Jurkat, Clone E6-1 (cell line): ENCODE data around the gene EVI2B.
"Not testable (repeated sequence)": the region's sequence is repeated elsewhere in the genome, so short reads cannot be mapped to it uniquely, and the experiment has no call there.

Source experiments
- DNase-seq: peaks from one replicate; pipeline ENCODE4 v3.0.0-alpha.2; 2011; ENCODE audit warnings: low read depth, low spot score
- H3K4me3 ChIP-seq: 2 replicates; pipeline ENCODE4 v1.5.1; 2011; ENCODE audit warnings: mild to moderate bottlenecking, low read length, control low read depth, moderate library complexity

The EVI2B gene

GRCh38 chr17:31279401-31279800 is 34.5 kb downstream of the EVI2B start:
- DNase-seq = no peak
- H3K4me3 ChIP-seq = no peak overlapping the region

- H3K4me3 ChIP-seq = no peak overlapping the region
- DNase-seq = no peak
Measured at GRCh38 chr17:31275116-31275515, 38.7 kb downstream of the EVI2B start.

DNA sequence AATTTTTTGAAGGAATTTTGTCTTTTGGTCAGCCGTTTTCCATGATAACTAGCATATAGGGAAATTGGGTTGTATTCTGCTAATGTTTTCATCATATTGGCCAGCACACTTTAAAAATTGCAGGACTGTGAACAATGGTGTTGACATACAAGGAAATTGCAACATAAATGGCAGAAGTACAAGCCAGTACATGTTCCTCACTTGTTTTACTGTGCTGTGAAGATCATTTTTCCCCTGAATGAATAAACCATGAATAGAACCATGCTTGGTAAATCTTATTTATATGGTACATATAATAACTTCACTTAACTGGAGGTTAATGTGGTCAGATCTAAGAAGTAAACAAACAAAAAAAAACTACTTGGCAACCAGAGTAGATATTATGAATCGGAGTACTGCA is 39.6 kb downstream of the EVI2B start:
- no peak for DNase-seq
- no peak overlapping the region for H3K4me3 ChIP-seq

DNA sequence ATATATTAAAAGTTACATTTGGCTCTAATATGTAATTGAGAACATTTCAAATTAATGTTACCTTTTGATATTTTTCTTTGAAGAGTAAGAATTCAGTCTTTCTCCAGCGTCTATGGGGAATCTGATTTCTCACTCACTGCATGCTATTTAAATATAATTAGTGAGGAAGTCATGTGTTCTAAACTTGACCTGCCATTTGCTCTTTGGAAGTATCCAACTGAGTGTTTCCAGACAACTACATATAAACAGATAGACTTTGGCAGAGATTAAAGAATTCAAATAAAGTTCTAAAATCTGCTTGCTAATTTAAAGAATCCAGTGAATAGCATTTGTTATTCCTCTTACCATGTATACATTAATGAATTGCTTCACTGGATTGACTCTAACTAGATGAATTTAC is 40.3 kb downstream of the EVI2B start:
- no peak overlapping the region for H3K4me3 ChIP-seq
- DNase-seq = no peak

DNA sequence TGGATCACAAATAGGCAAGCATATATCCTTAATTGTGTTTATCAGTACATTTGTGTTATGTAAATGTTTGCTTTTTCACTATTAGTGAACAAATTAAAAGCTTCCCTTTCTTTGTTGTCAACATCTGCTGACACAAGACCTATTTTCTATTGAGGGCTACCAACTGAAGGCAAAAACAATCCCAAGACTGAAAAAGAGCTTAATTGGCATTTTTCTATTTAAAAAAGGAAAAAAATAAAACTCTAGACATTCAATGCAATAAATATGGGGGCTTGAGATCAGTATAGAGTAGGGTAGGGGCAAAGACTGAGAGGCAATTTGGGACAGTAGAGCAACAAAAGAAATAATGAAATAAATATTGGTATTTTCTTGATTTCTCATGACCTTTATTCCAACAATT is 41.1 kb downstream of the EVI2B start:
- DNase-seq = no peak
- no peak overlapping the region for H3K4me3 ChIP-seq

- no peak for DNase-seq
- no peak overlapping the region for H3K4me3 ChIP-seq
Measured at GRCh38 chr17:31272236-31272635, 41.6 kb downstream of the EVI2B start.

DNA sequence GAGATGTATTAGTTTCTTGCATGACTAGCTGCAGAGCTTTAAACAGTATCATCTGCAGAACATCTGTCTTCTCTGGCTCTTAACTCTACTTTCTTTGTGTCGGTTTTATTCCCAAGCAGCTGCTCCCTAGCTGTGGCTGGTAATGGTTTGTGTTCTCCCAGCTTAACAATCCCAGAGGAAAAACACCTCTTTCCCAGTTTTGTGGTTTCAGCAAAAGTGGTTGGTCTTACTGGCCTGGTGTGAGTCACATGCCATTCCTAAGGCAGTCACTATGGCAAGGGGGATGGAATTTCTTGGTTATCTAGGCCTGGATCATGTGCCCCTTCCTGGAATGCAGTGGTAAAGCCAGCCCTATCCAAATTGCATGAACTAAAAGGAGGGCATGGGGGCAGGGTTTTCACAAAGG is 44.3 kb downstream of the EVI2B start:
- no peak overlapping the region for H3K4me3 ChIP-seq
- no peak for DNase-seq

GRCh38 chr17:31269036-31269577 is 44.7 kb downstream of the EVI2B start:
- no peak overlapping the region for H3K4me3 ChIP-seq
- no peak for DNase-seq

GRCh38 chr17:31266042-31266441 is 47.8 kb downstream of the EVI2B start:
- no peak for DNase-seq

DNA sequence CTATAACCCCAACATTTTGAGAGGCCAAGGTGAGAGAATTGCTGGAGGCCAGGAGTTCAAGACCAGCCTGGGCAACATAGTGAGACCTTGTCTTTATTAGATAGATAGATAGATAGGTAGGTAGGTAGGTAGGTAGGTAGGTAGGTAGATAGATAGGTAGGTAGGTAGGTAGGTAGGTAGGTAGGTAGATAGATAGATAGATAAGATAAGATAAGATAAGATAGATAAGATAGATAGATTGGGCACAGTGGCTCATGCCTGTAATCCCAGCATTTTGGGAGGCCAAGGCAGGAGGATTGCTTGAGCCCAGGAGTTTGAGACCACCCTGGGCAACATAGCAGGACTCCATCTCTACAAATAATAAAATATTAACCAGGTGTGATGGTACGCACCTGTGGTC is 50.9 kb downstream of the EVI2B start:
- not testable (repeated sequence) for H3K4me3 ChIP-seq, DNase-seq

More at GRCh38 chr17:31266042-31266441, 47.8 kb downstream of the EVI2B start:
- no peak overlapping the region for H3K4me3 ChIP-seq

DNA sequence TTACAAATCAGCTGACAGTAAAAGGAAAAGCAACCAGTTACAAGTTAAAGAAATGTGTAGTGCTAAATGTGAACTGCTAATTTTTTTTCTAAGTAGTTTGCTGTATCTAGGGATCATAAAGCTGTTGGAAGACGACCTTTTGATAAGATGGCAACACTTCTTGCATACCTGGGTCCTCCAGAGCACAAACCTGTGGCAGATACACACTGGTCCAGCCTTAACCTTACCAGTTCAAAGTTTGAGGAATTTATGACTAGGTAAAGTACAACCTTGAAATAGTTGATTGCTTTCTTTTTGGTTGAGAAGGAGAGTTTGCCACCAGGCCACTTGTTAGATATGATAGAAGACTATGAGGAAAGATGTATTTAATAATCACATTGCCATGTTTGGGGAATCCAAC is 52.3 kb downstream of the EVI2B start:
- no peak overlapping the region for H3K4me3 ChIP-seq
- DNase-seq = no peak

DNA sequence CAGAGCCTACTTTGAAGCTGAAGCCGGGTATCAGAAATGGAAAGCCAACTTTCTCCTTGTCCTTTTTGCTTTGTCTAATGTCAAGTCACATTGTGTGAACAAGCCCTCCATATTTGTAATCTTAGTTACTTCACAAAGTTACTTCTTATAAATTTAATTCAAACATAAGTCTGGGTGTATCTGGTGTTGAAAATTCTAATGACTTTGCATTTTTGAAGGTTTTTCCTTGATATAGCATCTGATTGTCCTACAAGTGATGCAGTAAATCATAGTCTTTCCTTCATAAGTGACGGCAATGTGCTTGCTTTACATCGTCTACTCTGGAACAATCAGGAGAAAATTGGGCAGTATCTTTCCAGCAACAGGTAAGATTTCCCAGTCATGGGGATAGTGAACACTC is 53.7 kb downstream of the EVI2B start:
- H3K4me3 ChIP-seq = no peak overlapping the region
- DNase-seq = no peak

- no peak overlapping the region for H3K4me3 ChIP-seq
Measured at GRCh38 chr17:31256936-31257335, 56.9 kb downstream of the EVI2B start.

GRCh38 chr17:31254654-31255053 is 59.2 kb downstream of the EVI2B start:
- no peak for DNase-seq
- no peak overlapping the region for H3K4me3 ChIP-seq

More at GRCh38 chr17:31256936-31257335, 56.9 kb downstream of the EVI2B start:
- no peak for DNase-seq
